Pancreas (tissue), 10 donors: ENCODE data around the gene PROSER2. TPM values are rescaled to one million over a fixed set of nuclear protein-coding genes. Genes with fewer than 3 reads are reported as not detected.

Experiments
- ATAC-seq, 4 donors: fragments of 200-7000 bp; cut with Tn5 transposase; one replicate each; pipeline versions ENCODE4 v1.8.0 to v1.9.1; 2020; ENCODE audit warnings: mild to moderate bottlenecking in 4 of 4, moderate library complexity in 4 of 4
- DNase-seq, 6 donors: peaks; one replicate each; pipeline ENCODE4 v3.0.0-alpha.2; 2020
- FAIRE-seq: peaks from 2 replicates; lab custom pipeline; 2012; peaks lifted over from hg19 to GRCh38; lab: Jason Lieb, UNC
- H3K27ac ChIP-seq, 4 donors: fragments of 200-600 bp; sonication (generic); 1 replicate in 3 of 4; 2 replicates in 1 of 4; pipeline versions ENCODE4 v1.5.0 to v1.8.0; 2020
- H3K27me3 ChIP-seq, 4 donors: fragments of 200-600 bp; one replicate each; pipeline ENCODE4 v1.8.0; 2021
- H3K36me3 ChIP-seq, 3 donors: fragments of 200-600 bp; sonication (generic) in 1 of 3; one replicate each; pipeline versions ENCODE4 v1.5.0 to v1.8.0; 2020 to 2021
- H3K4me1 ChIP-seq, 3 donors: fragments of 200-600 bp; one replicate each; pipeline ENCODE4 v1.8.0; 2021
- H3K4me3 ChIP-seq, 4 donors: fragments of 200-600 bp; sonication (generic) in 2 of 4; one replicate each; pipeline versions ENCODE4 v1.5.0 to v1.8.0; 2020 to 2021
- H3K9me3 ChIP-seq, 4 donors: fragments of 200-600 bp; one replicate each; pipeline ENCODE4 v1.8.0; 2021
- CTCF ChIP-seq, 4 donors: fragments of 200-600 bp; sonication (generic) in 3 of 4; IDR thresholded peaks; one replicate each; pipeline versions ENCODE4 v1.5.0 to v1.8.0; 2021; ENCODE audit warnings: antibody characterized with exemption in 4 of 4
- whole genome bisulfite sequencing, 2 donors: extraction: QIAGEN DNeasy Blood & Tissue Kit; methylation state at CpG; one replicate each; pipeline ENCODE4 v1.1.7; 2013; 5-methylcytosine and 5-hydroxymethylcytosine counted together
- intact Hi-C, 3 donors: fragments of 100-400 bp; cut with DNase I; formaldehyde crosslinking; loops; one replicate each; pipeline versions ENCODE4 v1.11.1 to v1.14.2; 2022
- polyA plus RNA-seq, 2 donors: library from polyadenylated mRNA; stranded (reverse); fragments of 200-250 nt; gene quantifications; one replicate each; pipeline ENCODE4 v1.2.3, GENCODE V29; 2013
- total RNA-seq, 6 donors: library from RNA; stranded (reverse); fragmentation: NEBNext Ultra II Directional in 4 of 6; extraction: Animal tissue kit (Norgen Biotek cat#: 25700) in 4 of 6; gene quantifications; one replicate each; pipeline versions ENCODE4 v1.2.1 to v1.2.4, GENCODE V29; 2021 to 2023
- donor health status: healthy with polysubstance abuse.
- donor health status: DM: no; HTN: no; CAD: no; lungs with moderate emphysema.
- donor health status: DM: no; HTN: no; CAD: no.
- donor health status: control.
- donor health status: control.
- donor health status: Bipolar disorder and iron deficiency.
- donor health status: DM: yes; HTN: yes; CAD: no.
- donor health status: DM: no; HTN: no; CAD: no.
- donor health status: DM: no; HTN: no; CAD: no.
- donor health status: DM: yes; HTN: yes; CAD: no.

Gene PROSER2
- total and polyA plus RNA-seq, 8 donors: 5.7 to 21.2 (median 11.0) TPM

- no peak for FAIRE-seq
- peaks cover 21 to 35% (median 32%) of the 10 kb centered on the region in 3 donors for H3K4me1 ChIP-seq
- H3K36me3 ChIP-seq: no peaks in the 10 kb centered on the region
- TF ChIP-seq CTCF (IDR thresholded peaks at IDR 0.05): no peak
- no peaks in the 10 kb centered on the region for H3K27me3 ChIP-seq
- no peak overlapping the region for H3K4me3 ChIP-seq
- 88 to 89% methylated on average over 11 of the region's 11 CpGs for WGBS, 2 donors
- DNase-seq: peak in 1 of 6 donors; percentile 22
- intact Hi-C loops: no loop called here
- H3K27ac ChIP-seq: no peak overlapping the region
- no peak for ATAC-seq
- no peaks in the 10 kb centered on the region for H3K9me3 ChIP-seq
Observed at GRCh38 chr10:11828682-11829284, 5.6 kb downstream of the PROSER2 start.

- DNase-seq (peak in 2 of 6 donors; percentile 10 to 52), FAIRE-seq (no peak), ATAC-seq (peak; percentile 52 to 79 (median 64))
- Histone ChIP-seq H3K36me3 (no peaks in the 10 kb centered on the region), H3K9me3 (no peaks in the 10 kb centered on the region), H3K4me3 (no peak overlapping the region), H3K4me1 (peaks cover 21 to 28% (median 24%) of the 10 kb centered on the region in 3 donors), H3K27me3 (no peaks in the 10 kb centered on the region), H3K27ac (peak overlapping the region; percentile 25 to 73 (median 54))
- no peak for TF ChIP-seq CTCF (IDR thresholded peaks at IDR 0.05)
- intact Hi-C loops: no loop called here
- WGBS, 2 donors: 28 to 35% methylated on average over 4 of the region's 4 CpGs
Observed at GRCh38 chr10:11830836-11831519, 7.8 kb downstream of the PROSER2 start.

- no peak for FAIRE-seq
- ATAC-seq: peak; percentile 77 to 92 (median 86)
- 12% methylated on average over 7 of the region's 7 CpGs for WGBS, 2 donors
- Histone ChIP-seq H3K27me3 (no peaks in the 10 kb centered on the region), H3K27ac (peak overlapping the region; percentile 25 to 73 (median 54)), H3K4me1 (peaks cover 21 to 26% (median 22%) of the 10 kb centered on the region in 3 donors), H3K4me3 (no peak overlapping the region), H3K36me3 (no peaks in the 10 kb centered on the region), H3K9me3 (no peaks in the 10 kb centered on the region)
- no peak for TF ChIP-seq CTCF (IDR thresholded peaks at IDR 0.05)
- intact Hi-C loops: no loop called here
- peak in 1 of 6 donors; percentile 39 for DNase-seq
Observed at GRCh38 chr10:11831520-11831951, 8.4 kb downstream of the PROSER2 start.

GRCh38 chr10:11832042-11832441 is 8.9 kb downstream of the PROSER2 start:
- intact Hi-C loops: no loop called here
- DNase-seq: no peak
- no peak for TF ChIP-seq CTCF (IDR thresholded peaks at IDR 0.05)
- H3K36me3 ChIP-seq: no peaks in the 10 kb centered on the region
- no peak overlapping the region for H3K4me3 ChIP-seq
- H3K9me3 ChIP-seq: no peaks in the 10 kb centered on the region
- H3K27ac ChIP-seq: peak overlapping the region in 3 of 4 donors; percentile 48 to 73 (median 60)
- ATAC-seq: peak in 3 of 4 donors; percentile 8 to 53 (median 15)
- FAIRE-seq: no peak
- WGBS, 2 donors: 31 to 33% methylated on average over 5 of the region's 5 CpGs
- no peaks in the 10 kb centered on the region for H3K27me3 ChIP-seq
- peaks cover 21 to 26% (median 22%) of the 10 kb centered on the region in 3 donors for H3K4me1 ChIP-seq
